ENCODE results near the gene SULT1C3. TPM values are rescaled to one million over a fixed set of nuclear protein-coding genes. Genes with fewer than 3 reads are reported as not detected.

The SULT1C3 gene
- total RNA-seq, 1 experiment from 2014 or later = not detected

DNA sequence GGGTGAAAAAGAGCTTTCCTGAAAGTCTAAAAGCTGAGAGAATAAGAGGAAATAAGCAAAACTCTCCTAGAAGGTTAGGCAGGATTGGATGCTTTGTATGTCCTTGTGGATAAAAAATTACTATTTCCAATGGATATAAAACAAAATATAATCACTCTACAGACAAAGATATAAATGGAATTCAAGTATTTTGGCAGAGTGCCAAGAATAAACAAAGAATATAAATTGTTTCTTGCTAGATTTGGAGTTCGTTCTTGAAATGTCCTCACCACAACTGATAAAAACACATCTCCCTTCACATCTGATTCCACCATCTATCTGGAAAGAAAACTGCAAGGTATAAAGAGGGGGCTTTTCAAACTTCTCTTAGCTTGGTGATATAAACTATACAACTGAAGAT is 13.3 kb downstream of the SULT1C3 start:
- intact Hi-C loops (cut with micrococcal nuclease; ENCODE audit: unreplicated experiment) = no loop called here
- no TSS peak for BruUV-seq (replicated peaks)
- no peak overlapping the region for H3K4me3 Mint-ChIP-seq (ENCODE audit: unreplicated experiment)
- Histone ChIP-seq H3K27me3 (replicated peaks; ENCODE audit: control insufficient read depth, insufficient read depth, low read length) (no peaks in the 10 kb centered on the region), H3K36me3 (ENCODE audit: control insufficient read depth, insufficient read depth, low read length) (no peaks in the 10 kb centered on the region), H3K4me1 (no peaks in the 10 kb centered on the region), H3K4me3 (ENCODE audit: low read depth, low read length) (no peak overlapping the region), H3K9me3 (no peaks in the 10 kb centered on the region)
- H3K27me3 Mint-ChIP-seq (ENCODE audit: insufficient read depth, unreplicated experiment) = no peaks in the 10 kb centered on the region
- no peaks in the 10 kb centered on the region for H3K9me3 Mint-ChIP-seq (ENCODE audit: unreplicated experiment)
- no peaks in the 10 kb centered on the region for H3K36me3 Mint-ChIP-seq (ENCODE audit: insufficient read depth, unreplicated experiment)
- DNase-seq = no peak
- peaks cover 6% of the 10 kb centered on the region for H3K4me1 Mint-ChIP-seq (ENCODE audit: low read depth, unreplicated experiment)
- POLR2A ChIA-PET = no interaction called here
- CTCF ChIA-PET = no interaction called here
- no peak overlapping the region for H3K27ac Mint-ChIP-seq (ENCODE audit: unreplicated experiment)
- TF ChIP-seq, protein P1, sequence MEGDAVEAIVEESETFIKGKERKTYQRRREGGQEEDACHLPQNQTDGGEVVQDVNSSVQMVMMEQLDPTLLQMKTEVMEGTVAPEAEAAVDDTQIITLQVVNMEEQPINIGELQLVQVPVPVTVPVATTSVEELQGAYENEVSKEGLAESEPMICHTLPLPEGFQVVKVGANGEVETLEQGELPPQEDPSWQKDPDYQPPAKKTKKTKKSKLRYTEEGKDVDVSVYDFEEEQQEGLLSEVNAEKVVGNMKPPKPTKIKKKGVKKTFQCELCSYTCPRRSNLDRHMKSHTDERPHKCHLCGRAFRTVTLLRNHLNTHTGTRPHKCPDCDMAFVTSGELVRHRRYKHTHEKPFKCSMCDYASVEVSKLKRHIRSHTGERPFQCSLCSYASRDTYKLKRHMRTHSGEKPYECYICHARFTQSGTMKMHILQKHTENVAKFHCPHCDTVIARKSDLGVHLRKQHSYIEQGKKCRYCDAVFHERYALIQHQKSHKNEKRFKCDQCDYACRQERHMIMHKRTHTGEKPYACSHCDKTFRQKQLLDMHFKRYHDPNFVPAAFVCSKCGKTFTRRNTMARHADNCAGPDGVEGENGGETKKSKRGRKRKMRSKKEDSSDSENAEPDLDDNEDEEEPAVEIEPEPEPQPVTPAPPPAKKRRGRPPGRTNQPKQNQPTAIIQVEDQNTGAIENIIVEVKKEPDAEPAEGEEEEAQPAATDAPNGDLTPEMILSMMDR (IDR thresholded peaks at IDR 0.05; ENCODE audit: insufficient read depth in 1 of 2, low read depth in 1 of 2, low read length in 1 of 2, severe bottlenecking in 1 of 2, unreplicated experiment in 1 of 2) = no peak

DNA sequence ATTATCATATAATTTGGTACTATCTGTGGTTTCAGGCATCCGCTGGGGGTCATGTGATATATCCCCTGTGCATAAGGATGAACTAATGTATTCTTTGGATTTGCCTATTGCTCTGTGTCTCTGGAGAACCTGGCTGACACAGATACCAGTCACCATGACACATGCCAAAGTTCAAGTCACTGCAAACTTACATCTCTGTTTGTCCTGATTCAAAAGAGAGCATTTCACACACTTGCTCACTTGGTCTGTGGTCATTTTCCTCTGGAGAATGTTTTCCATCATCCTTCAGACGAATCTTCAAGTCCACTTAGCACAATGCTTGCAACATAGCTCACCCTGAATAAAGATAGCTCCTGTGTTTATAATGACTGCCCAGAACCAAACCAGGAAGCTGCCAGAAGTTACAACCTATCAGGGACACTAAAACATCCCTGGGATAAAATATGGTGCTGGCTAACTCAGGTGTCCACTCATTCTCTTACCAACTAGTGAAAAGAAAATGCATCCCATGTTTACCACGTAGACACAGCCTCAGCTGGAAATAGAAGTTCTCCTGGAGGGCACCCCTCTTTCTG is 18.1 kb downstream of the SULT1C3 start:
- BruUV-seq (replicated peaks) = no TSS peak
- POLR2A ChIA-PET = no interaction called here
- no peak for DNase-seq
- H3K27me3 Mint-ChIP-seq (ENCODE audit: insufficient read depth, unreplicated experiment) = no peaks in the 10 kb centered on the region
- peaks cover 11% of the 10 kb centered on the region for H3K9me3 Mint-ChIP-seq (ENCODE audit: unreplicated experiment)
- TF ChIP-seq, protein P1 (IDR thresholded peaks at IDR 0.05; ENCODE audit: insufficient read depth in 1 of 2, low read depth in 1 of 2, low read length in 1 of 2, severe bottlenecking in 1 of 2, unreplicated experiment in 1 of 2) = no peak
- H3K36me3 Mint-ChIP-seq (ENCODE audit: insufficient read depth, unreplicated experiment) = no peaks in the 10 kb centered on the region
- Histone ChIP-seq H3K4me3 (ENCODE audit: low read depth, low read length) (no peak overlapping the region), H3K4me1 (no peaks in the 10 kb centered on the region), H3K27me3 (replicated peaks; ENCODE audit: control insufficient read depth, insufficient read depth, low read length) (no peaks in the 10 kb centered on the region), H3K36me3 (ENCODE audit: control insufficient read depth, insufficient read depth, low read length) (no peaks in the 10 kb centered on the region), H3K9me3 (no peaks in the 10 kb centered on the region)
- intact Hi-C loops (cut with micrococcal nuclease; ENCODE audit: unreplicated experiment) = no loop called here
- no peak overlapping the region for H3K4me3 Mint-ChIP-seq (ENCODE audit: unreplicated experiment)
- peaks cover 8% of the 10 kb centered on the region for H3K4me1 Mint-ChIP-seq (ENCODE audit: low read depth, unreplicated experiment)
- no peak overlapping the region for H3K27ac Mint-ChIP-seq (ENCODE audit: unreplicated experiment)
- CTCF ChIA-PET = no interaction called here

DNA sequence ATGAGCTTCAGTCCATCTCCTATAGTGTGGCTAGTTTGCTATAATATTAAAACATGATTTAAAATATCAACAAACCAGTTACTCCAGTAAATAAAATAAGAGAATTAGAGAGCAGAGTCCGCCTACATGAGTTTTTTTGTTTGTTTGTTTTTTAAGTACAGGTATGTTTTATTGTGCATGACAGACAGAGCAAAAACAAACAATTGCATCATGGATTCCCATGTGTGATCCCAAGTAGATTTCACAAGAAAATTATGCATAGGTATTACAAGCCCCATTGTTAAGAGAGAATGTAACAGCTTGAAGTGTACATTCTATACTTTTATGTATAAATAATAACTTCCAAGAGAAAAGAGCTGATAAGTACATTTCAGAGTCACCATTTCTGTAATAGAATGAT is 21.0 kb downstream of the SULT1C3 start:
- TF ChIP-seq, protein P1 (IDR thresholded peaks at IDR 0.05; ENCODE audit: insufficient read depth in 1 of 2, low read depth in 1 of 2, low read length in 1 of 2, severe bottlenecking in 1 of 2, unreplicated experiment in 1 of 2) = no peak
- no peak overlapping the region for H3K4me3 ChIP-seq (ENCODE audit: low read depth, low read length)
- no peak overlapping the region for H3K27ac Mint-ChIP-seq (ENCODE audit: unreplicated experiment)
- H3K9me3 Mint-ChIP-seq (ENCODE audit: unreplicated experiment) = peaks cover 20% of the 10 kb centered on the region
- H3K36me3 ChIP-seq (ENCODE audit: control insufficient read depth, insufficient read depth, low read length) = no peaks in the 10 kb centered on the region
- H3K4me3 Mint-ChIP-seq (ENCODE audit: unreplicated experiment) = no peak overlapping the region
- no peaks in the 10 kb centered on the region for H3K36me3 Mint-ChIP-seq (ENCODE audit: insufficient read depth, unreplicated experiment)
- ChIA-PET CTCF (no interaction called here), POLR2A (no interaction called here)
- no peaks in the 10 kb centered on the region for H3K27me3 ChIP-seq (replicated peaks; ENCODE audit: control insufficient read depth, insufficient read depth, low read length)
- BruUV-seq (replicated peaks) = no TSS peak
- intact Hi-C loops (cut with micrococcal nuclease; ENCODE audit: unreplicated experiment) = no loop called here
- H3K4me1 ChIP-seq = peaks cover 4% of the 10 kb centered on the region
- no peak for DNase-seq
- no peaks in the 10 kb centered on the region for H3K27me3 Mint-ChIP-seq (ENCODE audit: insufficient read depth, unreplicated experiment)
- peaks cover 25% of the 10 kb centered on the region for H3K4me1 Mint-ChIP-seq (ENCODE audit: low read depth, unreplicated experiment)
- no peaks in the 10 kb centered on the region for H3K9me3 ChIP-seq
